Astrocyte (in vitro differentiated cells and primary cell): ENCODE data around the gene WNT8B. TPM values are rescaled to one million over a fixed set of nuclear protein-coding genes. Genes with fewer than 3 reads are reported as not detected.

Experiments used
- DNase-seq: peaks from one replicate; pipeline ENCODE4 v3.0.0-alpha.2; 2010; ENCODE audit warnings: low read depth
- FAIRE-seq: peaks from 2 replicates; lab custom pipeline; 2011; peaks lifted over from hg19 to GRCh38; lab: Jason Lieb, UNC
- H2AFZ ChIP-seq: 2 replicates; pipeline ENCODE4 v1.6.0; 2012; ENCODE audit warnings: low read depth, low read length, inconsistent platforms
- H3K27ac ChIP-seq: 2 replicates; pipeline ENCODE4 v1.5.1; 2011; ENCODE audit warnings: low read depth, low read length, inconsistent platforms
- H3K27me3 ChIP-seq: 2 replicates; pipeline ENCODE4 v1.6.0; 2011; ENCODE audit warnings: low read length, inconsistent platforms; ENCODE audit not compliant: insufficient read depth
- H3K36me3 ChIP-seq: 2 replicates; pipeline ENCODE4 v1.5.1; 2011; ENCODE audit warnings: low read length, inconsistent platforms; ENCODE audit not compliant: insufficient read depth
- H3K4me1 ChIP-seq: 2 replicates; pipeline ENCODE4 v1.5.1; 2011; ENCODE audit warnings: low read length, inconsistent platforms; ENCODE audit not compliant: insufficient read depth
- H3K4me2 ChIP-seq: 2 replicates; pipeline ENCODE4 v1.6.0; 2012; ENCODE audit warnings: low read length, inconsistent platforms
- H3K4me3 ChIP-seq: 2 replicates; pipeline ENCODE4 v1.5.1; 2011; ENCODE audit warnings: low read depth, mild to moderate bottlenecking, low read length, inconsistent platforms; ENCODE audit not compliant: insufficient read depth
- H3K79me2 ChIP-seq: 2 replicates; pipeline ENCODE4 v1.6.0; 2012; ENCODE audit warnings: mild to moderate bottlenecking, low read length, inconsistent platforms; ENCODE audit not compliant: insufficient read depth
- H3K9ac ChIP-seq: 2 replicates; pipeline ENCODE4 v1.6.0; 2012; ENCODE audit warnings: mild to moderate bottlenecking, low read length, inconsistent platforms
- H3K9me3 ChIP-seq: 2 replicates; pipeline ENCODE4 v1.5.1; 2012; ENCODE audit warnings: low read depth, mild to moderate bottlenecking, low read length, inconsistent platforms; ENCODE audit not compliant: insufficient read depth
- H4K20me1 ChIP-seq: 2 replicates; pipeline ENCODE4 v1.6.0; 2012; ENCODE audit warnings: low read length, inconsistent platforms; ENCODE audit not compliant: insufficient read depth
- H3K27ac Mint-ChIP-seq: one replicate; pipeline ENCODE4 v1.8.0; 2021; ENCODE audit warnings: mild to moderate bottlenecking, mixed read lengths; ENCODE audit not compliant: unreplicated experiment
- H3K27me3 Mint-ChIP-seq: one replicate; pipeline ENCODE4 v1.8.0; 2021; ENCODE audit warnings: low read depth, mixed read lengths; ENCODE audit not compliant: unreplicated experiment
- H3K36me3 Mint-ChIP-seq: one replicate; pipeline ENCODE4 v1.8.0; 2021; ENCODE audit warnings: low read depth, mixed read lengths; ENCODE audit not compliant: unreplicated experiment
- H3K4me1 Mint-ChIP-seq: one replicate; pipeline ENCODE4 v1.8.0; 2021; ENCODE audit warnings: low read depth, mixed read lengths; ENCODE audit not compliant: unreplicated experiment
- H3K4me3 Mint-ChIP-seq: one replicate; pipeline ENCODE4 v1.8.0; 2021; ENCODE audit warnings: mild to moderate bottlenecking, moderate library complexity, mixed read lengths; ENCODE audit not compliant: unreplicated experiment
- H3K9me3 Mint-ChIP-seq: one replicate; pipeline ENCODE4 v1.8.0; 2021; ENCODE audit warnings: mild to moderate bottlenecking, mixed read lengths; ENCODE audit not compliant: unreplicated experiment
- EZH2 ChIP-seq: IDR thresholded peaks from 2 replicates; pipeline ENCODE4 v1.6.1; 2012; ENCODE audit warnings: mild to moderate bottlenecking, low read length, inconsistent platforms; ENCODE audit not compliant: insufficient read depth
- total RNA-seq: library from RNA; stranded (reverse); gene quantifications from 2 replicates; pipeline ENCODE4 v1.2.1, GENCODE V29; 2021
- TF ChIP-seq, protein P1 (sequence below): IDR thresholded peaks from 2 replicates; pipeline ENCODE4 v1.5.1; 2011; ENCODE audit warnings: low read depth, mild to moderate bottlenecking, inconsistent platforms, low read length, moderate library complexity; ENCODE audit not compliant: insufficient read depth

WNT8B gene
- total RNA-seq, 1 donor from 2014 or later = not detected

DNA sequence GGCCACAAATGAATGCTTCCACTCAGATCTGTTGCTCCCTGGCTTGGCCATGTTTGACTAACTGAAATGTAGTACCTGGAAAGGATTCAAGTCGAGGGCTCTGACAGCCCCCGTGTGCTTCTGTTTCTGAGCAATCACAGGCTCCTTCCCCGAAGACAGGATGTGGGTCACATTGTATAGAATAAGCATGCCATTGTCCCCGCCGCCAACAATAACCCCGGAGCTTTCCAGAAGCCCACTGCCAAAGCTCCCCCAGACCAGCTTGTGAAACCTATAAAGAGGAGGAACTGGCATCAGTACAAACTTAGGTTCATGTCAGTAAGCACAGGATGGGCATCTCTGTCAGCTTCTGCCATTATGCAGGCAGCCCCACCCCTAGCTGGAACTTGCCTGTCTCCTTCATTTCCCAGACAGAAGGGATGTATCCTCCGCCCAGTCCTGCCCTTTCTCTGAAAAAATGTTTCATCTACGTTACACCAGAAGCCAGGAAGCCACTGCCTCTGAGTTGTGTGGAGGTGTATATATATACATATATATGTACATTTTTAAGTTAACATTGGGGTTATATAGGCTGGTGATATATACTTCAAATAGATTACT lies 46.5 kb downstream of the WNT8B start:
- Histone ChIP-seq H4K20me1 (no peaks in the 10 kb centered on the region), H3K79me2 (no peaks in the 10 kb centered on the region), H3K4me1 (peaks cover 22% of the 10 kb centered on the region), H3K36me3 (no peaks in the 10 kb centered on the region), H2AFZ (no peak overlapping the region), H3K4me3 (no peak overlapping the region), H3K27ac (no peak overlapping the region), H3K9me3 (no peaks in the 10 kb centered on the region), H3K9ac (no peak overlapping the region), H3K27me3 (no peaks in the 10 kb centered on the region), H3K4me2 (no peak overlapping the region)
- no peak overlapping the region for H3K27ac Mint-ChIP-seq
- H3K4me1 Mint-ChIP-seq = peaks cover 2% of the 10 kb centered on the region
- TF ChIP-seq, protein P1, sequence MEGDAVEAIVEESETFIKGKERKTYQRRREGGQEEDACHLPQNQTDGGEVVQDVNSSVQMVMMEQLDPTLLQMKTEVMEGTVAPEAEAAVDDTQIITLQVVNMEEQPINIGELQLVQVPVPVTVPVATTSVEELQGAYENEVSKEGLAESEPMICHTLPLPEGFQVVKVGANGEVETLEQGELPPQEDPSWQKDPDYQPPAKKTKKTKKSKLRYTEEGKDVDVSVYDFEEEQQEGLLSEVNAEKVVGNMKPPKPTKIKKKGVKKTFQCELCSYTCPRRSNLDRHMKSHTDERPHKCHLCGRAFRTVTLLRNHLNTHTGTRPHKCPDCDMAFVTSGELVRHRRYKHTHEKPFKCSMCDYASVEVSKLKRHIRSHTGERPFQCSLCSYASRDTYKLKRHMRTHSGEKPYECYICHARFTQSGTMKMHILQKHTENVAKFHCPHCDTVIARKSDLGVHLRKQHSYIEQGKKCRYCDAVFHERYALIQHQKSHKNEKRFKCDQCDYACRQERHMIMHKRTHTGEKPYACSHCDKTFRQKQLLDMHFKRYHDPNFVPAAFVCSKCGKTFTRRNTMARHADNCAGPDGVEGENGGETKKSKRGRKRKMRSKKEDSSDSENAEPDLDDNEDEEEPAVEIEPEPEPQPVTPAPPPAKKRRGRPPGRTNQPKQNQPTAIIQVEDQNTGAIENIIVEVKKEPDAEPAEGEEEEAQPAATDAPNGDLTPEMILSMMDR = no peak
- no peak for TF ChIP-seq EZH2
- no peak for FAIRE-seq
- H3K36me3 Mint-ChIP-seq = peaks cover 22% of the 10 kb centered on the region
- no peak overlapping the region for H3K4me3 Mint-ChIP-seq
- H3K27me3 Mint-ChIP-seq = peaks cover 18% of the 10 kb centered on the region
- no peaks in the 10 kb centered on the region for H3K9me3 Mint-ChIP-seq
- no peak for DNase-seq

DNA sequence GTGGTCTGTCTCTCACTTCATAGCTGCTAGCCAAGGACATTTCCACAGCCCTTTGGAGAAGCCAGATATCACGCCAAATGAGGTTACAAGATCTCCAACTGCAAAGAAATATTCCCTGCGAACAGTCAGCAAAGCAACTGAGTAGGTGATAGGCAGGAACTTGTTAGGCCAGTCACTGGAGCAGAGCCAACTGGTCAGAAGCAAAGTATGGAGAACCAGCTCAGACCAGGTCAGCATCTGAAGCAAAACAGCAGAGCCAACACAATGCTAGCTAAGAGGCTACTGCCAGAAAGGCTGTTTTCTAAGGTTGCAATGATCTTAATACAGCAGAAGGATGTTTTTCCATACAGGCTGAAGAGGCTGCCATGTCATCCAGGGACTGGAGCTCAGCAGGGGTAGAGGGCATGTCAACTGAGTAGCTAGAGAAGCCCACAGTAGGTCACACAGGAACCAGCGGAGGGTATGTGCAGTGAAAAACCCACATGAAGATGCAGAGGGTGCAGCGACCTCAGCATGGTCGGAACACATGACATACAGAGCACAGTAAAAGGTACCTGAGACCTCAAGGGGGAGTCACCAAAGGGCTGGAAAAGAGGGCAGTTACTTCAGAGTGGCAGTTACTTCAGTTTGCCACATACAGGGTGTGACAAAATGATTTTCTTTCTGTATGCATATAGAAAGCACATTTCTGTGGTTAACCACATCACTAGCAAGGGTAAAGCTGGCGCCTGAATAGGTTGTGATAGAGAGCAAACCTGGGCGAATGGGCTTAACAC lies 47.9 kb downstream of the WNT8B start:
- Histone ChIP-seq H3K27me3 (no peaks in the 10 kb centered on the region), H3K4me2 (no peak overlapping the region), H2AFZ (no peak overlapping the region), H3K4me1 (peaks cover 19% of the 10 kb centered on the region), H3K9ac (no peak overlapping the region), H3K9me3 (no peaks in the 10 kb centered on the region), H3K27ac (no peak overlapping the region), H3K79me2 (no peaks in the 10 kb centered on the region), H3K36me3 (no peaks in the 10 kb centered on the region), H3K4me3 (no peak overlapping the region), H4K20me1 (no peaks in the 10 kb centered on the region)
- Mint-ChIP-seq H3K4me1 (peaks cover 2% of the 10 kb centered on the region), H3K27me3 (peaks cover 13% of the 10 kb centered on the region), H3K9me3 (no peaks in the 10 kb centered on the region), H3K4me3 (no peak overlapping the region), H3K36me3 (peaks cover 22% of the 10 kb centered on the region), H3K27ac (peak overlapping the region; percentile 42)
- FAIRE-seq (no peak), DNase-seq (no peak)
- no peak for TF ChIP-seq EZH2
- TF ChIP-seq, protein P1 = no peak

DNA sequence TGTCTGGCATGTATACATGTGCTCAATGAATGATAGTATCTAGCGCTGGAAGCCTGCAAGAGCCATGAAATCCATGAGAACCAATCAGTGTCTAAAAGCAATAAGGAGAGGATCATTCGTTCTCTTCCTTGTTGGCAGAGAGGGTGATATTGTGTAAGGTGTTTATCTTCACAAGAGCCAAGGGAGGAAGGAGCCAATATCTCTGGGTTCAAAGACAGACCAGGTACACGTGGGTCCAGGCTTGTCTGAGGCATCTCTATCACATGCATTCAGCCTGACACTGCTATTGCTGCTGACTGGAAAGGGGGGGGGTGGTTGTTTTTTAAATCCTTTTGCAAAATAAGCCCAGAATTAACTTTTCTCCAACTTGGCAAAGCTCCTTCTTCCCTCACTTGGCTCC lies 52.8 kb downstream of the WNT8B start:
- DNase-seq (no peak), FAIRE-seq (no peak)
- H3K27me3 ChIP-seq = no peaks in the 10 kb centered on the region
- no peak for TF ChIP-seq EZH2
- peaks cover 17% of the 10 kb centered on the region for H3K36me3 Mint-ChIP-seq
- H3K9ac ChIP-seq = no peak overlapping the region
- H3K9me3 Mint-ChIP-seq = no peaks in the 10 kb centered on the region
- H3K36me3 ChIP-seq = no peaks in the 10 kb centered on the region
- no peak overlapping the region for H3K4me3 Mint-ChIP-seq
- H3K27ac Mint-ChIP-seq = no peak overlapping the region
- H3K4me2 ChIP-seq = no peak overlapping the region
- no peak overlapping the region for H3K27ac ChIP-seq
- no peaks in the 10 kb centered on the region for H3K79me2 ChIP-seq
- H3K4me1 ChIP-seq = peaks cover 17% of the 10 kb centered on the region
- H2AFZ ChIP-seq = no peak overlapping the region
- peaks cover 9% of the 10 kb centered on the region for H3K4me1 Mint-ChIP-seq
- H3K27me3 Mint-ChIP-seq = peaks cover 27% of the 10 kb centered on the region
- H3K4me3 ChIP-seq = no peak overlapping the region
- no peaks in the 10 kb centered on the region for H3K9me3 ChIP-seq
- no peaks in the 10 kb centered on the region for H4K20me1 ChIP-seq
